Gastrocnemius medialis (tissue), 4 donors: Measurements from ENCODE around the gene STIM1. TPM values are rescaled to one million over a fixed set of nuclear protein-coding genes. Genes with fewer than 3 reads are reported as not detected.
A peak's percentile ranks its signal among the peaks of the same experiment; 100 is the strongest.

ENCODE experiments used
- ATAC-seq, 2 donors: fragments of 150-250 bp; one replicate each; pipeline ENCODE4 v1.9.1; 2016
- DNase-seq, 2 donors: peaks; one replicate each; pipeline ENCODE4 v3.0.0-alpha.2; 2019
- H3K27ac ChIP-seq, 4 donors: fragments of 200-600 bp; sonication (generic); 1 replicate in 1 of 4; 2 replicates in 3 of 4; pipeline ENCODE4 v1.5.1; 2016 to 2018; ENCODE audit warnings: mild to moderate bottlenecking in 2 of 4, moderate library complexity in 1 of 4
- H3K27me3 ChIP-seq, 3 donors: fragments of 200-600 bp; sonication (generic) in 2 of 3; 1 replicate in 1 of 3; 2 replicates in 2 of 3; pipeline versions ENCODE4 v1.5.1 to v1.6.0; 2016 to 2019; ENCODE audit warnings: mild to moderate bottlenecking in 1 of 3, moderate library complexity in 1 of 3
- H3K36me3 ChIP-seq, 2 donors: fragments of 200-600 bp; sonication (generic) in 1 of 2; one replicate each; pipeline ENCODE4 v1.5.1; 2017 to 2018
- H3K4me1 ChIP-seq, 2 donors: fragments of 200-600 bp; sonication (generic) in 1 of 2; one replicate each; pipeline ENCODE4 v1.5.1; 2016 to 2017; ENCODE audit warnings: mild to moderate bottlenecking in 2 of 2
- H3K4me3 ChIP-seq, 4 donors: fragments of 200-600 bp; sonication (generic) in 3 of 4; 1 replicate in 1 of 4; 2 replicates in 3 of 4; pipeline ENCODE4 v1.5.1; 2016 to 2019; ENCODE audit warnings: mild to moderate bottlenecking in 2 of 4
- H3K9me3 ChIP-seq, 3 donors: fragments of 200-600 bp; sonication (generic) in 2 of 3; 1 replicate in 1 of 3; 2 replicates in 2 of 3; pipeline ENCODE4 v1.5.1; 2016 to 2019
- POLR2A ChIP-seq, 2 donors: fragments of 450-650 bp; IDR thresholded peaks; one replicate each; pipeline ENCODE4 v1.6.1; 2017; ENCODE audit warnings: antibody characterized with exemption in 2 of 2, mild to moderate bottlenecking in 2 of 2, moderate library complexity in 2 of 2
- in situ Hi-C, 4 donors: fragments of 200-750 bp; cut with MboI; loops; one replicate each; pipeline versions ENCODE4 v1.15.0 to v1.8.0; 2017; ENCODE audit warnings: low sequenced_read_pairs in 4 of 4
- intact Hi-C: fragments of 100-400 bp; cut with DNase I; formaldehyde crosslinking; loops from one replicate; pipeline ENCODE4 v1.15.1; 2023; ENCODE audit warnings: low total_unique reads
- total RNA-seq, 4 donors: library from RNA; depleted of rRNA; stranded (reverse); fragments of >200 nt; gene quantifications; one replicate each; pipeline versions ENCODE4 v1.1.0 to v1.2.3, GENCODE V29; 2016
- TF ChIP-seq, protein P1 (sequence below), 5 experiments: fragments of 450-650 bp in 3 of 5; fragments of 200-600 bp in 2 of 5; sonication (generic) in 2 of 5; IDR thresholded peaks in 4 of 5; conservative IDR thresholded peaks in 1 of 5; 1 replicate in 4 of 5; 2 replicates in 1 of 5; pipeline ENCODE4 v1.5.1; 2016 to 2019; ENCODE audit warnings: antibody characterized with exemption in 5 of 5, mild to moderate bottlenecking in 3 of 5, moderate library complexity in 3 of 5

STIM1 gene
- total RNA-seq, 4 donors from 2014 or later = 45.9 to 132 (median 87.3) TPM

DNA sequence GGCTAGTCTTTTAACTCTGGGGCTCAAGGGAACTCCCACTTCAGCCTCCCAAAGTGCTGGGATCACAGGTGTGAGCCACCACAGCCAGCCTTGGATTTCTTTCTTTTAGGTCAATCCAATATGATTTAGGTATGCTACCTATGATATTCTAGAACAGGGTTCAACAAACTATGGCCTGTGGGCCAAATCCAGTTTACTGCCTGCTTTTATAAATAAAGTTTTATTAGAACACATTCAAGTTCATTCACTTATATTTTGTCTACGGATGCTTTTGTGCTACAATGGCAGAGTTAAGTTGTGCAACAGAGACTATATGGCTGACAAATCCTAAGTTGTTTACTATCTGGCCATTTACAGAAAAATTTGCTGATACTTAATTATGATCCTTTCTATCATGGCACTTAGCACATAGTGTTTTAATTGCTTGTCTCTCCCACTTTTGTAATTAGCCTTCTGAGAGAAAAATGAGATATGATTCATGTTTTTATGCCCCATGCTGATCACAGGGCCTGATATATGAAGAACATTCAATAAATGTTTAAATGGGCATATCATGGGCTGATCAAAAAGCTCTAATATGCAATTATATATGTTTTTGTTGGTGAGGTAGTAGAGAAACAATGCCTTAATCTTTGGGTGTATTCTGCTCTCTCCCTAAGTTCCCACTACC lies 109.6 kb downstream of the STIM1 start:
- Histone ChIP-seq H3K4me1 (peaks cover 30 to 75% of the 10 kb centered on the region in 2 donors), H3K27ac (peak overlapping the region in 2 of 4 donors; percentile 25 to 63), H3K4me3 (no peak overlapping the region), H3K9me3 (no peaks in the 10 kb centered on the region), H3K36me3 (peaks cover 0 to 4% of the 10 kb centered on the region in 2 donors), H3K27me3 (no peaks in the 10 kb centered on the region)
- TF ChIP-seq, protein P1, sequence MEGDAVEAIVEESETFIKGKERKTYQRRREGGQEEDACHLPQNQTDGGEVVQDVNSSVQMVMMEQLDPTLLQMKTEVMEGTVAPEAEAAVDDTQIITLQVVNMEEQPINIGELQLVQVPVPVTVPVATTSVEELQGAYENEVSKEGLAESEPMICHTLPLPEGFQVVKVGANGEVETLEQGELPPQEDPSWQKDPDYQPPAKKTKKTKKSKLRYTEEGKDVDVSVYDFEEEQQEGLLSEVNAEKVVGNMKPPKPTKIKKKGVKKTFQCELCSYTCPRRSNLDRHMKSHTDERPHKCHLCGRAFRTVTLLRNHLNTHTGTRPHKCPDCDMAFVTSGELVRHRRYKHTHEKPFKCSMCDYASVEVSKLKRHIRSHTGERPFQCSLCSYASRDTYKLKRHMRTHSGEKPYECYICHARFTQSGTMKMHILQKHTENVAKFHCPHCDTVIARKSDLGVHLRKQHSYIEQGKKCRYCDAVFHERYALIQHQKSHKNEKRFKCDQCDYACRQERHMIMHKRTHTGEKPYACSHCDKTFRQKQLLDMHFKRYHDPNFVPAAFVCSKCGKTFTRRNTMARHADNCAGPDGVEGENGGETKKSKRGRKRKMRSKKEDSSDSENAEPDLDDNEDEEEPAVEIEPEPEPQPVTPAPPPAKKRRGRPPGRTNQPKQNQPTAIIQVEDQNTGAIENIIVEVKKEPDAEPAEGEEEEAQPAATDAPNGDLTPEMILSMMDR (IDR thresholded peaks at IDR 0.05 in 4 of 5, conservative IDR thresholded peaks at IDR 0.05 in 1 of 5) = no peak
- TF ChIP-seq POLR2A (IDR thresholded peaks at IDR 0.05) = no peak
- intact Hi-C loops = no loop called here
- no peak for ATAC-seq
- DNase-seq = no peak
- in situ Hi-C loops = loop anchor here in 1 of 4 donors (10.0 to 25.0 kb wide), 2 partner anchors 60 to 103 kb away; partner anchors contain the start of gene STIM1

DNA sequence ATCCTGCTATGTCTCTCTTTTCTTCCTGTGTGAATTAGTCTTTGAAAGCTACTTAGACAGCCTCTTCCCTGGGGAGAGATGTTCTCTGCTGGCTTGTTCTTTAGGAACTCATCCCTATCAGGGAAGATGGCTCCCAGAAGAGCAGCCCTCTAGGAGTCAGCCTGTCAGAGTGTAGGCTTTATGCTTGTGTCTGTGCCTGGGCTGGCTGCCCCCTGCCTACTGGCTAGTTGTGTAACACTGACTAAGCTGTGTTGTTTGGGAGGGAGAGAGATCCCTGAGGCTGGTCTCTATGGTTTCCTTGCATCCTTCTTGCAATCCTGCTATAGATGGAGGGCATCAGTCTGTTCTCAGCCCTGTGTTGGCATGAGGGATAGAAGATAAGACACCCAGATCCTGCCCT lies 112.2 kb downstream of the STIM1 start:
- Histone ChIP-seq H3K27me3 (no peaks in the 10 kb centered on the region), H3K27ac (peak overlapping the region in 2 of 4 donors; percentile 21 to 31), H3K36me3 (peaks cover 0 to 4% of the 10 kb centered on the region in 2 donors), H3K4me3 (no peak overlapping the region), H3K4me1 (peaks cover 22 to 65% of the 10 kb centered on the region in 2 donors), H3K9me3 (no peaks in the 10 kb centered on the region)
- DNase-seq (no peak), ATAC-seq (peak; percentile 35 to 37)
- intact Hi-C loops (no loop called here), in situ Hi-C loops (loop anchor here in 1 of 4 donors (10.0 to 25.0 kb wide), 2 partner anchors 57 to 105 kb away; partner anchors contain the start of gene STIM1)
- TF ChIP-seq, protein P1 (IDR thresholded peaks at IDR 0.05 in 4 of 5, conservative IDR thresholded peaks at IDR 0.05 in 1 of 5) = no peak
- no peak for TF ChIP-seq POLR2A (IDR thresholded peaks at IDR 0.05)

DNA sequence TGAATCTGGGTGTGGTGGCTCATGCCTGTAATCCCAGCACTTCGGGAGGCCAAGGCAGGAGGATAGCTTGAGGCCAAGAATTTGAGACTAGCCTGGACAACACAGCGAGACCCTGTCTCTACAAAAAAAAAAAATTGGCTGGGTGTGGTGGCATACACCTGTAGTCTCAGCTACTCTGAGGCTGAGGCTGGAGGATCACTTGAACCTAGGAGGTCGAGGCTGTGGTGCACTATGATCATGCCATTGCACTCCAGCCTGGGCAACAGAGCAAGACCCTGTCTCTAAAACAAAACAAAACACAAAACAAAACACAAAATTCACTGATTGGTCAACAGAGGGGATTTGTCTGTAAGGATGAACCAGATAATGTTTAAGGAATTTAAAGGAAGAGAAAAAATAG lies 113.7 kb downstream of the STIM1 start:
- peaks cover 10 to 50% of the 10 kb centered on the region in 2 donors for H3K4me1 ChIP-seq

DNA sequence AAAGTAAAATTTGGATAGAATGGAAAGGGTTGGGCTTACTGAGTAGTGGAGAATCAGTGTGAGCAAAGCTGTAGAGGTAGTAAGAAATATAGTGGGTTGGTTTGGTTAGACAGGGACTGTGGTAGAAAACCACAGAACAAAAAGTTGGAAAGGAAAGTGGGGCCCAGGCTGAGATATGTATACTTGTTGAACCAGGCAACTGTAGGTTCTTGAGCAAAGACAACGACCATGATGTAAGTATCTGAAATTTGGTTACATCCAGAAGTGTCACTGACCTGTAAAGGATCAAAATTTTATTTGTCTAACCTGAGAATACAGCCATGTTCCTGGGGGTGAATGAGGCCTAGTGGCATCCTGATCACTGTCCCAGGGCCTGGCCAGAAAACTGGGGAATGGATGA lies 114.1 kb downstream of the STIM1 start:
- H3K4me1 ChIP-seq = peaks cover 8 to 46% of the 10 kb centered on the region in 2 donors
- ATAC-seq = no peak
- H3K27me3 ChIP-seq = no peaks in the 10 kb centered on the region
- peak overlapping the region; percentile 2 to 36 (median 24) for H3K27ac ChIP-seq
- intact Hi-C loops (no loop called here), in situ Hi-C loops (loop anchor here in 1 of 4 donors (10.0 to 25.0 kb wide), 2 partner anchors 55 to 107 kb away; partner anchors contain the start of gene STIM1)
- H3K9me3 ChIP-seq = no peaks in the 10 kb centered on the region
- no peak for DNase-seq
- no peak overlapping the region for H3K4me3 ChIP-seq
- no peak for TF ChIP-seq POLR2A (IDR thresholded peaks at IDR 0.05)
- TF ChIP-seq, protein P1 (IDR thresholded peaks at IDR 0.05 in 4 of 5, conservative IDR thresholded peaks at IDR 0.05 in 1 of 5) = no peak
- H3K36me3 ChIP-seq = peaks cover 0 to 4% of the 10 kb centered on the region in 2 donors

More for the DNA sequence above, 113.7 kb downstream of the STIM1 start:
- no peaks in the 10 kb centered on the region for H3K27me3 ChIP-seq
- no peak for ATAC-seq
- peaks cover 0 to 4% of the 10 kb centered on the region in 2 donors for H3K36me3 ChIP-seq
- in situ Hi-C loops = loop anchor here in 1 of 4 donors (10.0 to 25.0 kb wide), 2 partner anchors 56 to 107 kb away; partner anchors contain the start of gene STIM1
- no peak for TF ChIP-seq POLR2A (IDR thresholded peaks at IDR 0.05)
- TF ChIP-seq, protein P1 (IDR thresholded peaks at IDR 0.05 in 4 of 5, conservative IDR thresholded peaks at IDR 0.05 in 1 of 5) = no peak
- intact Hi-C loops = no loop called here
- H3K4me3 ChIP-seq = no peak overlapping the region
- no peaks in the 10 kb centered on the region for H3K9me3 ChIP-seq
- peak overlapping the region in 3 of 4 donors; percentile 22 to 36 (median 26) for H3K27ac ChIP-seq
- no peak for DNase-seq
